Kidney epithelial cell (primary cell): ENCODE results near the gene SUN5. TPM values are rescaled to one million over a fixed set of nuclear protein-coding genes. Genes with fewer than 3 reads are reported as not detected.

Source experiments
- DNase-seq: peaks from one replicate; pipeline ENCODE4 v3.0.0-alpha.2; 2010; ENCODE audit warnings: low read depth
- H3K27me3 ChIP-seq: 2 replicates; pipeline ENCODE4 v1.6.0; 2011; ENCODE audit warnings: low read length; ENCODE audit not compliant: control insufficient read depth, insufficient read depth
- H3K36me3 ChIP-seq: 2 replicates; pipeline ENCODE4 v1.5.1; 2011; ENCODE audit warnings: low read length; ENCODE audit not compliant: control insufficient read depth, insufficient read depth
- H3K4me3 ChIP-seq: 2 replicates; pipeline ENCODE4 v1.5.1; 2011; ENCODE audit warnings: low read depth, mild to moderate bottlenecking, control low read depth, low read length
- total RNA-seq: library from RNA; depleted of rRNA; stranded (reverse); fragments of >200 nt; gene quantifications from 2 replicates; pipeline ENCODE4 v1.2.3, GENCODE V29; 2015
- TF ChIP-seq, protein P1 (sequence below): IDR thresholded peaks from 2 replicates; pipeline ENCODE4 v1.5.1; 2011; ENCODE audit warnings: mild to moderate bottlenecking, moderate library complexity, low read length, control low read depth, inconsistent platforms; ENCODE audit not compliant: insufficient read depth, poor library complexity, severe bottlenecking

Gene SUN5
- total RNA-seq, 1 donor from 2014 or later: not detected

DNA sequence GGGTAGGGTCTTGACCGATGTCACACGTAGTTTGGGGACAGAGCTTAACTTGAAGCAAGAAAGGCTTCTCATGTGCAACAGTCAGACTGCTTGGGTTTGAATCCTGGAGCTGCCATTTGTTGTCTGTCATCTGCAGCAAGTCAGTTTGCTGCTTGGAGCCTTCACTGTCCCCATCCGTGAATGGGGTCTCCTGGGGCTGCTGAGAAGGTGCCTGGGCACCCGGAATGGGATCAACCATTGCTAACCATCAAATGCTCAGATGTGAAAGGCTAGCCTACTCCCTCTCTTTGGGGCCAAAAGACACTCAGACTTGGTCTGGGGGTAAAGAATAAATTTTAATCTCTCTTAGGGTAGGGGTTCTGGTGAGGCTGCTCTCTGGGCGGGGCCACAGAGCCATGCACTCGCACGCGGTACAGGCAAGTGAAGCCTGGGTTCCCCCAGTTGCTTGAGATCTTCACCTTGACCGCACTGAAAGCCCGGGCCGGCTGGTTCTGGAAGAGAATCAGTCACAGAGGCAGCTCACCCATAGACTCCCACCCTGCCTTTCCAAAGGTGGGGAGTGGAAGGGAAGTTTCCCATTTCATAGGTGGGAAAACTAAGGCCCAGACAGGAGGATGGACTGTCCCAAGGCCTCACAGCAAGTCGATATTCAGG is 20.6 kb downstream of the SUN5 start:
- DNase-seq: no peak
- H3K36me3 ChIP-seq: no peaks in the 10 kb centered on the region
- TF ChIP-seq, protein P1, sequence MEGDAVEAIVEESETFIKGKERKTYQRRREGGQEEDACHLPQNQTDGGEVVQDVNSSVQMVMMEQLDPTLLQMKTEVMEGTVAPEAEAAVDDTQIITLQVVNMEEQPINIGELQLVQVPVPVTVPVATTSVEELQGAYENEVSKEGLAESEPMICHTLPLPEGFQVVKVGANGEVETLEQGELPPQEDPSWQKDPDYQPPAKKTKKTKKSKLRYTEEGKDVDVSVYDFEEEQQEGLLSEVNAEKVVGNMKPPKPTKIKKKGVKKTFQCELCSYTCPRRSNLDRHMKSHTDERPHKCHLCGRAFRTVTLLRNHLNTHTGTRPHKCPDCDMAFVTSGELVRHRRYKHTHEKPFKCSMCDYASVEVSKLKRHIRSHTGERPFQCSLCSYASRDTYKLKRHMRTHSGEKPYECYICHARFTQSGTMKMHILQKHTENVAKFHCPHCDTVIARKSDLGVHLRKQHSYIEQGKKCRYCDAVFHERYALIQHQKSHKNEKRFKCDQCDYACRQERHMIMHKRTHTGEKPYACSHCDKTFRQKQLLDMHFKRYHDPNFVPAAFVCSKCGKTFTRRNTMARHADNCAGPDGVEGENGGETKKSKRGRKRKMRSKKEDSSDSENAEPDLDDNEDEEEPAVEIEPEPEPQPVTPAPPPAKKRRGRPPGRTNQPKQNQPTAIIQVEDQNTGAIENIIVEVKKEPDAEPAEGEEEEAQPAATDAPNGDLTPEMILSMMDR: no peak

DNA sequence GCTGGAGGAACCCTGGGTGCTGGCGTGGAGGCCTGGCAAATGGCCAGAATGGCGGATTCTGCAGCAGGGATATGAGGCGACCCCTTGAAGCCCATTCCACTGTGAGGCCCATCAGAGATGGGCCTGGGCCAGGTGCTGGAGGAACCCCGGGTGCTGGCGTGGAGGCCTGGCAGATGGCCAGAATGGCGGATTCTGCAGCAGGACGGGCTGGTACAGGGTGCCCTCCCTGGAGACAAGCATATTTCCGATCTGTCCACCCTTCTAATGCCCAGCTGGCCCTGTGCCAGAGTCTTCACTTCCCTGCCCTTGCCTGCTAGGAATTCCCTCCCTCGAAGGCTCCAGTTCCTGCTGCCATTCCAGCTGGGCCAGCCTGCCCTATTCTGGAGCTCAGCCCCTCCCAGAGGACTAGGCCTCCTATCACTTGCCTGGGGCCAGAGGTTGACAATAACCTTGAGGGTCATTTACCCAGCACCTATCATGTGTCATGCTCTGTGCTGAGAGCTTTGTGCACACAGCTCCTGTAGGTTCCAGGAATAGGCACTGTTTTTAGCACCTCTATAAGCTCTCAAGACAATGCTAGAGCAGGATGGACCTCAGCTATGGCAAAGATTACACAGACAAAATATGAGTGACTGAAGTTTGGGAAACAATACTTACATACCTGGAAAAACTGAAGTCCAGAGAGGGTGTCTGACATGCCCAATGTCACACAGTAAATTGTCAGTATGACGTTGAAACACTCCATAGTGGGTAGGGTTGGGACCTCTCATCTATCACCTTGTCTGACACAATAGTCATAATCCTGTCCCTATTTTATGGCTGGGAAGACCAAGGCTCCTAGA is 21.4 kb downstream of the SUN5 start:
- no peak overlapping the region for H3K4me3 ChIP-seq
- DNase-seq: no peak
- no peaks in the 10 kb centered on the region for H3K27me3 ChIP-seq
- TF ChIP-seq, protein P1: no peak
- H3K36me3 ChIP-seq: no peaks in the 10 kb centered on the region

More for the DNA sequence above, 20.6 kb downstream of the SUN5 start:
- H3K27me3 ChIP-seq: no peaks in the 10 kb centered on the region
- no peak overlapping the region for H3K4me3 ChIP-seq

GRCh38 chr20:32980990-32981389 is 23.2 kb downstream of the SUN5 start:
- H3K36me3 ChIP-seq: no peaks in the 10 kb centered on the region
- H3K4me3 ChIP-seq: no peak overlapping the region
- no peaks in the 10 kb centered on the region for H3K27me3 ChIP-seq
- DNase-seq: no peak
- TF ChIP-seq, protein P1: no peak

DNA sequence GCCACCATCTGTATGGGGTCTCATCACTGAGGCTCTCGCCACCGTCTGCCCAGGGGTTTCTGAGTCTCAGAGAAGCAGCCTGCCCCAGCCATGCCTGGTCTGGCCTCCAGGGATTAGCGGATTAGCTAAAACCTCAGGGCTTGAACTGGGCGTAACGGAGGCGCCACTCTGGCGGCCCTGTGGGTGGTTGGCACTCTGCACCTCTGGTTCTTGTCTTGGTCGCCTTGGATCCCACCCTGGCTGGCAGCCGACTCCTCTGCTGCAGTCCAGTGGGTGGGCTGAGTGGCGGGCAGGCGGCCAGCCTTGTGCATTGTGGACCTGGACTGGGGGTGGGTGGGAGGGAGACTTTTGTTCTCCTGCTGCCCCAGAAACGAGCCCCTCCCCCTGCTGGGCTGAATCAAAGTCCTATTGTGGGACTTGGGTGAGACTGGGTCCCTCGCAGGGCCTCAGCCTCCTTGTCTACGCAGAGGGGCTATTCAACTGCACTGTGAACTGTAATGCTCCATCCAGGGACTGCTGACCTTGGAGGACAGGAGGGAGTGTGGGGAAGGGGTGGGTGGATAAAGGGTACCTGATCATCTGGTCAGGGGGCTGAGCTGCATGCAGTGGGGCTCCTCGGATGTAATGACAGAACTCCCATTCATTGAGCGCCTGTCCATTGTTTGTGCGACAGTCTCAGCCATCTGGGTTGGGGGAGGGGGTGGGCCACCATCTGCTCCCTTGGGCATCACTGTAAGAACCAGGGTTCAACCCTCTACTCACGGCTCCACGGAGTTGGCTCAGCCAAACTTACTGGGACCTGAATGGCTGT is 23.9 kb downstream of the SUN5 start:
- TF ChIP-seq, protein P1: no peak
- H3K27me3 ChIP-seq: no peaks in the 10 kb centered on the region
- H3K4me3 ChIP-seq: no peak overlapping the region
- DNase-seq: no peak
- no peaks in the 10 kb centered on the region for H3K36me3 ChIP-seq

DNA sequence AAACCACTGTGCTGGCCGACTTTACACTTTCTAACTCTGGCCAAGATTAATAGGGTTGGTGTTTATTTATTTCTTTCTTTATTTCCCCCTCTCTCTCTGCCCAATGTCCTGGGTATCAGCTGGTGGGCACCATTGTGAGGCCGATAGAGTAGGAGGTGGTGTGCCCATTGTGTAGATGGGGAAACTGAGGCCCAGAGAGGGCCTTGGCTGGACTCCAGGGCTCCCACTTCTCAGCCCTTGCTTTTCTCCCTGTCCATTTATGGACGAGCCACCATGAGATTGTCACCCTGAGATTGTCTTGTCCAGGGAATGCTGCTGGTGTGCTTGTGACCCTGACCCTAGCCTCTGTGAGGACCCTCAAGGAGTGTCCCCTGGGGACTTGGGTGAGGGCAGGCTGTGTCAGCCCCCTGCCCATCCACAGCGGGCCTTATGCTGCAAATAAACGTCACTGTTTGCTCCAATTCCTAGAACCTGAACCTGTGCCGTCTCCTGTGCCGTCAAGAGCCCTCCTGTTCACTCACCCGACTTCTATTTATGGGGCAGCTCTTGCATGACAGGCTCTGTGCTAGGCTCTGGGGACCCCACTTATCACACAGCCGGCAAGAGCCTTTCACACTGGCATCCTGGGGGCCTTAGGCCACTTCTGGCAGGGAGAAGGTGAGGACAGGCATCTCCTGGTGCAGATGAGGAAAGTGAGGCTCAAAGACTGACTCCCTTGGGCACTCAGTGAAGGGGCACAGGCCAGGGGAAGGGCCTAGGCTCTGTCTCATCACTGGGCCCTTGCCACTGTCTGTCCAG is 24.8 kb downstream of the SUN5 start:
- no peaks in the 10 kb centered on the region for H3K36me3 ChIP-seq
- DNase-seq: no peak
- H3K4me3 ChIP-seq: no peak overlapping the region
- no peaks in the 10 kb centered on the region for H3K27me3 ChIP-seq
- TF ChIP-seq, protein P1: no peak
